ENCODE measurements around the gene PDE7B. TPM values are rescaled to one million over a fixed set of nuclear protein-coding genes. Genes with fewer than 3 reads are reported as not detected.
"Not testable (repeated sequence)": the region's sequence is repeated elsewhere in the genome, so short reads cannot be mapped to it uniquely, and the experiment has no call there.

PDE7B gene
- polyA plus RNA-seq, 3 donors from 2014 or later, result 0.14 TPM; not detected in 2

GRCh38 chr6:135860361-135860760 lies 8.9 kb downstream of the PDE7B start:
- Mint-ChIP-seq H3K36me3 (peaks cover 0 to 5% (median 3%) of the 10 kb centered on the region in 3 donors), H3K4me3 (no peak overlapping the region), H3K4me1 (no peaks in the 10 kb centered on the region), H3K27ac (no peak overlapping the region), H3K27me3 (ENCODE audit: low read depth in 3 of 3) (no peaks in the 10 kb centered on the region), H3K9me3 (peaks cover 0 to 4% (median 0%) of the 10 kb centered on the region in 6 donors)
- no peak for DNase-seq

GRCh38 chr6:135861189-135861588 lies 9.7 kb downstream of the PDE7B start:
- Mint-ChIP-seq H3K36me3 (peaks cover 0 to 7% (median 5%) of the 10 kb centered on the region in 3 donors), H3K27ac (no peak overlapping the region), H3K4me3 (no peak overlapping the region), H3K9me3 (peaks cover 0 to 5% (median 0%) of the 10 kb centered on the region in 6 donors), H3K27me3 (ENCODE audit: low read depth in 3 of 3) (no peaks in the 10 kb centered on the region), H3K4me1 (no peaks in the 10 kb centered on the region)
- no peak for DNase-seq

GRCh38 chr6:135864929-135865328 lies 13.4 kb downstream of the PDE7B start:
- H3K27me3 Mint-ChIP-seq (ENCODE audit: low read depth in 3 of 3); H3K36me3 Mint-ChIP-seq; H3K4me3 Mint-ChIP-seq; H3K9me3 Mint-ChIP-seq; DNase-seq; H3K4me1 Mint-ChIP-seq; H3K27ac Mint-ChIP-seq: not testable (repeated sequence)

GRCh38 chr6:135866445-135867123 lies 15.1 kb downstream of the PDE7B start:
- no peak overlapping the region for H3K4me3 Mint-ChIP-seq
- no peak for DNase-seq
- H3K4me1 Mint-ChIP-seq, result no peaks in the 10 kb centered on the region
- H3K27ac Mint-ChIP-seq, result peak overlapping the region in 1 of 6 donors; percentile 25
- H3K36me3 Mint-ChIP-seq, result peaks cover 0 to 7% (median 5%) of the 10 kb centered on the region in 3 donors
- peaks cover 0 to 2% (median 0%) of the 10 kb centered on the region in 3 donors for H3K27me3 Mint-ChIP-seq (ENCODE audit: low read depth in 3 of 3)
- peaks cover 0 to 5% (median 0%) of the 10 kb centered on the region in 6 donors for H3K9me3 Mint-ChIP-seq

- H3K4me3 Mint-ChIP-seq, result no peak overlapping the region
- peaks cover 0 to 2% (median 0%) of the 10 kb centered on the region in 3 donors for H3K27me3 Mint-ChIP-seq (ENCODE audit: low read depth in 3 of 3)
- H3K27ac Mint-ChIP-seq, result no peak overlapping the region
- no peak for DNase-seq
- H3K4me1 Mint-ChIP-seq, result no peaks in the 10 kb centered on the region
- H3K36me3 Mint-ChIP-seq, result peaks cover 0 to 10% (median 5%) of the 10 kb centered on the region in 3 donors
- peaks cover 0 to 5% (median 0%) of the 10 kb centered on the region in 6 donors for H3K9me3 Mint-ChIP-seq
These were observed 15.8 kb downstream of the PDE7B start for GRCh38 chr6:135867332-135867731.

- peaks cover 0 to 2% (median 0%) of the 10 kb centered on the region in 3 donors for H3K27me3 Mint-ChIP-seq (ENCODE audit: low read depth in 3 of 3)
- peaks cover 0 to 10% (median 5%) of the 10 kb centered on the region in 3 donors for H3K36me3 Mint-ChIP-seq
- H3K27ac Mint-ChIP-seq, result no peak overlapping the region
- no peaks in the 10 kb centered on the region for H3K4me1 Mint-ChIP-seq
- no peak for DNase-seq
- peaks cover 0 to 5% (median 0%) of the 10 kb centered on the region in 6 donors for H3K9me3 Mint-ChIP-seq
- no peak overlapping the region for H3K4me3 Mint-ChIP-seq
These were observed 18.4 kb downstream of the PDE7B start for GRCh38 chr6:135869857-135870256.

GRCh38 chr6:135870722-135871121 lies 19.2 kb downstream of the PDE7B start:
- peaks cover 0 to 4% (median 0%) of the 10 kb centered on the region in 3 donors for H3K36me3 Mint-ChIP-seq
- no peak overlapping the region for H3K4me3 Mint-ChIP-seq
- peaks cover 3 to 4% of the 10 kb centered on the region in 2 donors for H3K4me1 Mint-ChIP-seq
- no peak overlapping the region for H3K27ac Mint-ChIP-seq
- H3K9me3 Mint-ChIP-seq, result no peaks in the 10 kb centered on the region
- no peak for DNase-seq
- peaks cover 0 to 2% (median 0%) of the 10 kb centered on the region in 3 donors for H3K27me3 Mint-ChIP-seq (ENCODE audit: low read depth in 3 of 3)

GRCh38 chr6:135871296-135871695 lies 19.8 kb downstream of the PDE7B start:
- DNase-seq, result no peak
- Mint-ChIP-seq H3K27ac (no peak overlapping the region), H3K36me3 (peaks cover 0 to 4% (median 0%) of the 10 kb centered on the region in 3 donors), H3K27me3 (ENCODE audit: low read depth in 3 of 3) (peaks cover 0 to 2% (median 2%) of the 10 kb centered on the region in 3 donors), H3K4me1 (peaks cover 9% of the 10 kb centered on the region in 2 donors), H3K4me3 (no peak overlapping the region), H3K9me3 (no peaks in the 10 kb centered on the region)

GRCh38 chr6:135871878-135872277 lies 20.4 kb downstream of the PDE7B start:
- no peak overlapping the region for H3K27ac Mint-ChIP-seq
- H3K4me1 Mint-ChIP-seq, result peaks cover 13 to 14% of the 10 kb centered on the region in 2 donors
- no peaks in the 10 kb centered on the region for H3K9me3 Mint-ChIP-seq
- no peak for DNase-seq
- no peak overlapping the region for H3K4me3 Mint-ChIP-seq
- peaks cover 0 to 2% (median 2%) of the 10 kb centered on the region in 3 donors for H3K27me3 Mint-ChIP-seq (ENCODE audit: low read depth in 3 of 3)
- peaks cover 0 to 4% (median 0%) of the 10 kb centered on the region in 3 donors for H3K36me3 Mint-ChIP-seq

GRCh38 chr6:135875446-135875845 lies 23.9 kb downstream of the PDE7B start:
- Mint-ChIP-seq H3K4me1 (peaks cover 28 to 35% of the 10 kb centered on the region in 2 donors), H3K27me3 (ENCODE audit: low read depth in 3 of 3) (peaks cover 0 to 7% (median 0%) of the 10 kb centered on the region in 3 donors), H3K27ac (peak overlapping the region in 3 of 6 donors; percentile 41 to 68 (median 48)), H3K9me3 (no peaks in the 10 kb centered on the region), H3K4me3 (peak overlapping the region in 2 of 5 donors; percentile 8 to 60), H3K36me3 (peaks cover 0 to 4% (median 0%) of the 10 kb centered on the region in 3 donors)
- DNase-seq, result no peak

- peaks cover 0 to 4% (median 0%) of the 10 kb centered on the region in 3 donors for H3K36me3 Mint-ChIP-seq
- H3K9me3 Mint-ChIP-seq, result no peaks in the 10 kb centered on the region
- DNase-seq, result peak in 2 of 3 donors; percentile 10
- peaks cover 0 to 7% (median 0%) of the 10 kb centered on the region in 3 donors for H3K27me3 Mint-ChIP-seq (ENCODE audit: low read depth in 3 of 3)
- peak overlapping the region; percentile 41 to 73 (median 51) for H3K27ac Mint-ChIP-seq
- H3K4me3 Mint-ChIP-seq, result peak overlapping the region in 3 of 5 donors; percentile 7 to 60 (median 37)
- H3K4me1 Mint-ChIP-seq, result peaks cover 34 to 41% of the 10 kb centered on the region in 2 donors
These were observed 24.6 kb downstream of the PDE7B start for GRCh38 chr6:135876058-135876457.

GRCh38 chr6:135877666-135878065 lies 26.2 kb downstream of the PDE7B start:
- no peak for DNase-seq
- peak overlapping the region in 2 of 6 donors; percentile 23 to 38 for H3K27ac Mint-ChIP-seq
- H3K36me3 Mint-ChIP-seq, result peaks cover 0 to 3% (median 0%) of the 10 kb centered on the region in 3 donors
- no peaks in the 10 kb centered on the region for H3K9me3 Mint-ChIP-seq
- H3K4me1 Mint-ChIP-seq, result peaks cover 43 to 57% of the 10 kb centered on the region in 2 donors
- peaks cover 0 to 7% (median 0%) of the 10 kb centered on the region in 3 donors for H3K27me3 Mint-ChIP-seq (ENCODE audit: low read depth in 3 of 3)
- H3K4me3 Mint-ChIP-seq, result no peak overlapping the region

GRCh38 chr6:135880066-135880972 lies 28.8 kb downstream of the PDE7B start:
- peaks cover 43 to 57% of the 10 kb centered on the region in 2 donors for H3K4me1 Mint-ChIP-seq
- peak overlapping the region; percentile 81 to 88 (median 82) for H3K4me3 Mint-ChIP-seq
- DNase-seq, result peak; percentile 63 to 72 (median 71)
- H3K36me3 Mint-ChIP-seq, result peaks cover 0 to 9% (median 0%) of the 10 kb centered on the region in 3 donors
- H3K27ac Mint-ChIP-seq, result peak overlapping the region; percentile 95 to 98 (median 96)
- no peaks in the 10 kb centered on the region for H3K9me3 Mint-ChIP-seq
- peaks cover 0 to 7% (median 0%) of the 10 kb centered on the region in 3 donors for H3K27me3 Mint-ChIP-seq (ENCODE audit: low read depth in 3 of 3)

All from immature natural killer cell (primary cell).